ENCODE measurements around the gene TTI1.

- no peak for TF ChIP-seq POLR2A (IDR thresholded peaks at IDR 0.05; ENCODE audit: low read depth, low read length)
- no peak for TF ChIP-seq TAF1 (IDR thresholded peaks at IDR 0.05; ENCODE audit: low read depth, low read length)
- TF ChIP-seq POLR2AphosphoS5 (IDR thresholded peaks at IDR 0.05; ENCODE audit: low read depth, low read length): no peak
- no peak for TF ChIP-seq SPI1 (IDR thresholded peaks at IDR 0.05; ENCODE audit: low read depth, low read length)
Observed at GRCh38 chr20:37977786-37978185, 55.5 kb downstream of the TTI1 start.
